H1 (cell line): ENCODE data around the gene PCDH20. TPM values are rescaled to one million over a fixed set of nuclear protein-coding genes. Genes with fewer than 3 reads are reported as not detected.

ENCODE experiments used
- CTCF ChIA-PET: fragments of 300-600 bp; sonication (Branson Sonifier 250); formaldehyde crosslinking; loops from one replicate; lab custom pipeline; 2021; ENCODE audit not compliant: partially characterized antibody; lab: Charles Lee
- POLR2A ChIA-PET: fragments of 300-600 bp; sonication (Branson Sonifier 250); formaldehyde crosslinking; loops from one replicate; lab custom pipeline; 2021; ENCODE audit warnings: inconsistent platforms; ENCODE audit not compliant: partially characterized antibody; lab: Charles Lee
- DNase-seq, 2 experiments: peaks; one replicate each; pipeline versions ENCODE4 v3.0.0 to v3.0.0-alpha.2; 2010 to 2022; ENCODE audit warnings: low spot score in 2 of 2, low read depth in 1 of 2, mixed read lengths in 1 of 2
- FAIRE-seq: peaks from 2 replicates; lab custom pipeline; 2011; peaks lifted over from hg19 to GRCh38; lab: Jason Lieb, UNC
- H2AFZ ChIP-seq: 2 replicates; pipeline ENCODE4 v1.8.1; 2012; ENCODE audit warnings: low read length, inconsistent platforms
- H2AK5ac ChIP-seq: 2 replicates; pipeline ENCODE4 v1.6.1; 2013; ENCODE audit warnings: low read depth, low read length
- H2BK120ac ChIP-seq: replicated peaks from 2 replicates; pipeline ENCODE3; 2013; ENCODE audit warnings: low read depth, low read length, inconsistent platforms
- H2BK12ac ChIP-seq: 2 replicates; pipeline ENCODE4 v1.6.1; 2013; ENCODE audit warnings: low read depth, low read length
- H2BK15ac ChIP-seq: 2 replicates; pipeline ENCODE4 v1.6.1; 2013; ENCODE audit warnings: low read length
- H2BK20ac ChIP-seq: 2 replicates; pipeline ENCODE4 v1.6.1; 2013; ENCODE audit warnings: low read length
- H2BK5ac ChIP-seq: 2 replicates; pipeline ENCODE4 v1.6.1; 2013; ENCODE audit warnings: low read depth, low read length
- H3K14ac ChIP-seq: 2 replicates; pipeline ENCODE4 v1.6.1; 2013; ENCODE audit warnings: inconsistent platforms; ENCODE audit not compliant: insufficient read length
- H3K18ac ChIP-seq: 2 replicates; pipeline ENCODE4 v1.6.1; 2013; ENCODE audit warnings: low read length; ENCODE audit errors: extremely low read depth
- H3K23ac ChIP-seq: 2 replicates; pipeline ENCODE4 v1.6.1; 2013; ENCODE audit warnings: inconsistent platforms; ENCODE audit not compliant: insufficient read length
- H3K23me2 ChIP-seq: 2 replicates; pipeline ENCODE4 v1.6.1; 2013; ENCODE audit warnings: low read depth, low read length
- H3K27ac ChIP-seq: 2 replicates; pipeline ENCODE4 v1.6.1; 2011; ENCODE audit warnings: low read depth, low read length, inconsistent platforms
- H3K27me3 ChIP-seq, 4 experiments: replicated peaks in 1 of 4; 1 replicate in 1 of 4; 2 replicates in 3 of 4; pipeline versions ENCODE4 v1.6.1 to v1.8.1; 2011 to 2013; ENCODE audit warnings: low read length in 3 of 4, mild to moderate bottlenecking in 3 of 4, inconsistent platforms in 2 of 4, mixed read lengths in 2 of 4, moderate library complexity in 1 of 4; ENCODE audit not compliant: control insufficient read depth in 3 of 4, insufficient read depth in 3 of 4; ENCODE audit errors: extremely low read depth in 1 of 4
- H3K36me3 ChIP-seq, 4 experiments: 2 replicates each; pipeline versions ENCODE4 v1.6.1 to v1.8.1; 2011 to 2013; ENCODE audit warnings: mild to moderate bottlenecking in 4 of 4, low read length in 3 of 4, moderate library complexity in 2 of 4, control low read depth in 1 of 4, inconsistent platforms in 1 of 4; ENCODE audit not compliant: insufficient read depth in 4 of 4, control insufficient read depth in 2 of 4
- H3K4ac ChIP-seq: replicated peaks from 2 replicates; pipeline ENCODE3; 2013; ENCODE audit warnings: low read length, low read depth, mixed read lengths, inconsistent platforms; ENCODE audit not compliant: insufficient read length
- H3K4me1 ChIP-seq, 4 experiments: replicated peaks in 1 of 4; 1 replicate in 1 of 4; 2 replicates in 3 of 4; pipeline versions ENCODE4 v1.6.1 to v1.8.1; 2011 to 2013; ENCODE audit warnings: low read length in 3 of 4, inconsistent platforms in 2 of 4, mixed read lengths in 1 of 4; ENCODE audit not compliant: insufficient read depth in 4 of 4, control insufficient read depth in 3 of 4
- H3K4me2 ChIP-seq, 2 experiments: 2 replicates each; pipeline versions ENCODE4 v1.6.1 to v1.8.1; 2011 to 2013; ENCODE audit warnings: low read depth in 2 of 2, low read length in 2 of 2, control low read depth in 1 of 2, inconsistent platforms in 1 of 2, mild to moderate bottlenecking in 1 of 2; ENCODE audit not compliant: insufficient read depth in 1 of 2
- H3K4me3 ChIP-seq, 4 experiments: fragments of 200-600, 300-600 bp in 1 of 4; sonication (generic), shearing (Covaris generic), sonication (Bioruptor Twin) in 1 of 4; 2 replicates each; pipeline versions ENCODE4 v1.5.1 to v1.8.1; 2011 to 2016; ENCODE audit warnings: low read length in 4 of 4, low read depth in 3 of 4, control low read depth in 2 of 4, inconsistent platforms in 2 of 4, mild to moderate bottlenecking in 2 of 4, mixed read lengths in 1 of 4, moderate library complexity in 1 of 4; ENCODE audit not compliant: insufficient read depth in 2 of 4; ENCODE audit errors: extremely low read depth in 1 of 4
- H3K56ac ChIP-seq: replicated peaks from 2 replicates; pipeline ENCODE3; 2013; ENCODE audit warnings: low read depth, mild to moderate bottlenecking, mixed read lengths, low read length, inconsistent platforms; ENCODE audit not compliant: insufficient read length
- H3K79me1 ChIP-seq: 2 replicates; pipeline ENCODE4 v1.6.1; 2013; ENCODE audit warnings: low read depth, low read length, control low read depth
- H3K79me2 ChIP-seq, 2 experiments: 2 replicates each; pipeline versions ENCODE4 v1.6.1 to v1.8.1; 2012 to 2013; ENCODE audit warnings: low read length in 2 of 2, mild to moderate bottlenecking in 2 of 2, inconsistent platforms in 1 of 2; ENCODE audit not compliant: insufficient read depth in 2 of 2, control insufficient read depth in 1 of 2
- H3K9ac ChIP-seq, 4 experiments: replicated peaks in 1 of 4; 1 replicate in 1 of 4; 2 replicates in 3 of 4; pipeline versions ENCODE4 v1.6.1 to v1.8.1; 2011 to 2013; ENCODE audit warnings: low read depth in 3 of 4, low read length in 3 of 4, control low read depth in 2 of 4, mild to moderate bottlenecking in 2 of 4, moderate library complexity in 2 of 4, inconsistent platforms in 1 of 4; ENCODE audit errors: extremely low read depth in 1 of 4
- H3K9me3 ChIP-seq, 2 experiments: 2 replicates each; pipeline versions ENCODE4 v1.6.1 to v1.8.1; 2012 to 2013; ENCODE audit warnings: mild to moderate bottlenecking in 2 of 2, moderate library complexity in 2 of 2, control low read depth in 1 of 2, inconsistent platforms in 1 of 2, low read depth in 1 of 2, low read length in 1 of 2, mixed read lengths in 1 of 2; ENCODE audit not compliant: insufficient read depth in 2 of 2
- H4K20me1 ChIP-seq, 2 experiments: replicated peaks in 1 of 2; 2 replicates each; pipeline versions ENCODE3 to v1.8.1; 2011 to 2013; ENCODE audit warnings: inconsistent platforms in 2 of 2, low read length in 2 of 2, mild to moderate bottlenecking in 1 of 2; ENCODE audit not compliant: insufficient read depth in 2 of 2, control insufficient read depth in 1 of 2
- H4K5ac ChIP-seq: 2 replicates; pipeline ENCODE4 v1.6.1; 2013; ENCODE audit warnings: low read length, low read depth, mixed read lengths, inconsistent platforms; ENCODE audit not compliant: insufficient read length
- H4K8ac ChIP-seq: 2 replicates; pipeline ENCODE4 v1.8.0; 2013; ENCODE audit warnings: mild to moderate bottlenecking, moderate library complexity, low read length, inconsistent platforms; ENCODE audit not compliant: insufficient read depth; ENCODE audit errors: extremely low read depth
- H4K91ac ChIP-seq: replicated peaks from 2 replicates; pipeline ENCODE3; 2013; ENCODE audit warnings: low read length, mixed read lengths, inconsistent platforms; ENCODE audit not compliant: insufficient read length
- CHD2 ChIP-seq: IDR thresholded peaks from 2 replicates; pipeline ENCODE4 v1.6.1; 2012; ENCODE audit warnings: low read length, improper control_type of control experiment
- FOSL1 ChIP-seq: IDR thresholded peaks from 2 replicates; pipeline ENCODE4 v1.6.1; 2011; ENCODE audit warnings: mild to moderate bottlenecking, low read depth, low read length, moderate library complexity; ENCODE audit not compliant: insufficient read depth
- HDAC6 ChIP-seq: IDR thresholded peaks from one replicate; pipeline ENCODE4 v1.7.1; 2012; ENCODE audit warnings: low read depth, mild to moderate bottlenecking, inconsistent platforms, low read length, moderate library complexity
- KDM1A ChIP-seq: fragments of 200-600, 300-600 bp; sonication (generic); IDR thresholded peaks from 2 replicates; pipeline ENCODE4 v1.7.1; 2016; ENCODE audit warnings: mild to moderate bottlenecking, low read length, borderline replicate concordance
- NANOG ChIP-seq: IDR thresholded peaks from 2 replicates; pipeline ENCODE4 v1.6.1; 2011; ENCODE audit warnings: low read length, low read depth, mild to moderate bottlenecking, inconsistent platforms; ENCODE audit not compliant: insufficient read depth, poor library complexity, severe bottlenecking
- RXRA ChIP-seq: IDR thresholded peaks from 2 replicates; pipeline ENCODE4 v1.6.1; 2011; ENCODE audit warnings: low read depth, mild to moderate bottlenecking, low read length, moderate library complexity; ENCODE audit not compliant: insufficient read depth
- SIRT6 ChIP-seq: IDR thresholded peaks from one replicate; pipeline ENCODE4 v1.7.1; 2012; ENCODE audit warnings: low read length, inconsistent platforms
- SUZ12 ChIP-seq: fragments of 200-600 bp; sonication (generic); IDR thresholded peaks from 2 replicates; pipeline ENCODE4 v1.6.1; 2012; ENCODE audit warnings: mild to moderate bottlenecking, inconsistent platforms, low read length, moderate library complexity, mixed read lengths
- TAF7 ChIP-seq: optimal IDR thresholded peaks from 2 replicates; pipeline ENCODE3; 2011; ENCODE audit warnings: low read depth, mild to moderate bottlenecking, inconsistent platforms, low read length, moderate library complexity, borderline replicate concordance
- TBP ChIP-seq: IDR thresholded peaks from 2 replicates; pipeline ENCODE4 v1.6.1; 2011; ENCODE audit warnings: low read depth, low read length, improper control_type of control experiment
- WGBS, 2 experiments: shearing (Covaris generic) in 1 of 2; methylation state at CpG; one replicate each; pipeline versions ENCODE4 v1.1.6 to v1.1.7; 2013 to 2015; ENCODE audit warnings: low lambda C conversion rate in 2 of 2, mixed read lengths in 2 of 2, inconsistent platforms in 1 of 2, low coverage in 1 of 2, missing lambda C conversion rate in 1 of 2; ENCODE audit not compliant: insufficient replicate concordance in 2 of 2, insufficient coverage in 1 of 2, insufficient read length in 1 of 2; ENCODE audit errors: extremely low coverage in 1 of 2, missing lambda C conversion rate in 1 of 2; 5-methylcytosine and 5-hydroxymethylcytosine counted together
- polyA plus RNA-seq, 7 experiments: library from polyadenylated mRNA; depleted of rRNA in 3 of 7; stranded (reverse) in 5 of 7; unstranded in 2 of 7; fragments of >200 nt in 5 of 7; fragments of 200-250 nt in 2 of 7; gene quantifications; 1 replicate in 5 of 7; 2 replicates in 1 of 7; 4 replicates in 1 of 7; pipeline versions ENCODE4 v1.2.1 to v1.2.3, GENCODE V29; 2011 to 2013; ENCODE audit warnings: missing spikeins in 2 of 7, mixed read lengths in 2 of 7
- total RNA-seq: library from RNA; stranded (reverse); fragmentation: NEBNext Ultra II Directional; extraction: Animal tissue kit (Norgen Biotek cat#: 25700); gene quantifications from 2 replicates; pipeline ENCODE4 v1.2.1, GENCODE V29; 2021
- TF ChIP-seq, protein P1 (sequence below), 3 experiments: IDR thresholded peaks; 1 replicate in 2 of 3; 2 replicates in 1 of 3; pipeline versions ENCODE4 v1.5.1 to v1.6.1; 2011; ENCODE audit warnings: low read length in 3 of 3, mild to moderate bottlenecking in 3 of 3, inconsistent platforms in 2 of 3, low read depth in 1 of 3, moderate library complexity in 1 of 3; ENCODE audit not compliant: insufficient read depth in 1 of 3; ENCODE audit errors: control extremely low read depth in 1 of 3

PCDH20 gene
- total and polyA plus RNA-seq, 2 of the 8 experiments (the other 6 are each of a cell fraction or from before 2014, with no cell fraction given) = 0.65 to 2.2 TPM

DNA sequence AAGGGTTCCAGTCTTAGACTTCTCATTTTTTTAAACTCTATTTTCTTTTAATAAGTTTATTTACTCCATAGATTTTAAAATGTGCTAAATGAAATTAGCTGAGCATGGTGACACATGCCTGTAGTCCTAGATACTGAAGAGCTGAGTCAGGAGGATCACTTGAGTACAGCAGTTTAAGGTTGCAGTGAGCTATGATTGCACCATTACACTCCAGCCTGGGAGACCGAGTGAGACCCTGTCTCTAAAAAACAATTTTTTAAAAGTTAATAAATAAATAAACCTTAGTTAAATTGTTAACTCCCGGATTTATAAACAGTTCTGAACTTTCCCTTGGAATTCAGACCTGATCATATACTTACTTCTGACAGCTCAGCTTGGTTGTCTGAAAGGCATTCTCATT lies 32.5 kb downstream of the PCDH20 start:
- no peaks in the 10 kb centered on the region for H3K79me2 ChIP-seq
- H3K18ac ChIP-seq = no peak overlapping the region
- H3K9me3 ChIP-seq = no peaks in the 10 kb centered on the region
- 94% methylated on average over 2 of the region's 2 CpGs; no CpG with 5 or more reads in 1 of the 2 experiments for WGBS, 2 experiments
- H3K27ac ChIP-seq = no peak overlapping the region
- no peaks in the 10 kb centered on the region for H3K36me3 ChIP-seq
- FAIRE-seq (no peak), DNase-seq (no peak)
- no peaks in the 10 kb centered on the region for H3K23me2 ChIP-seq
- H4K8ac ChIP-seq = no peak overlapping the region
- H3K56ac ChIP-seq = no peak overlapping the region
- POLR2A ChIA-PET = no interaction called here
- H3K4me1 ChIP-seq = no peaks in the 10 kb centered on the region
- H2BK15ac ChIP-seq = no peak overlapping the region
- H4K5ac ChIP-seq = no peak overlapping the region
- H3K4me3 ChIP-seq = no peak overlapping the region
- no peak overlapping the region for H3K23ac ChIP-seq
- H2BK20ac ChIP-seq = no peak overlapping the region
- H2BK120ac ChIP-seq = no peak overlapping the region
- no peak overlapping the region for H3K4ac ChIP-seq
- no peak overlapping the region for H2AK5ac ChIP-seq
- no peak overlapping the region for H3K4me2 ChIP-seq
- no peak overlapping the region for H2BK12ac ChIP-seq
- no peak overlapping the region for H2BK5ac ChIP-seq
- H3K27me3 ChIP-seq = no peaks in the 10 kb centered on the region
- no peak overlapping the region for H3K14ac ChIP-seq
- no peak overlapping the region for H3K9ac ChIP-seq
- TF ChIP-seq RXRA (no peak), SIRT6 (no peak), TAF7 (no peak), HDAC6 (no peak), FOSL1 (no peak), TBP (no peak), CHD2 (no peak), SUZ12 (no peak), KDM1A (no peak), NANOG (no peak)
- TF ChIP-seq, protein P1, sequence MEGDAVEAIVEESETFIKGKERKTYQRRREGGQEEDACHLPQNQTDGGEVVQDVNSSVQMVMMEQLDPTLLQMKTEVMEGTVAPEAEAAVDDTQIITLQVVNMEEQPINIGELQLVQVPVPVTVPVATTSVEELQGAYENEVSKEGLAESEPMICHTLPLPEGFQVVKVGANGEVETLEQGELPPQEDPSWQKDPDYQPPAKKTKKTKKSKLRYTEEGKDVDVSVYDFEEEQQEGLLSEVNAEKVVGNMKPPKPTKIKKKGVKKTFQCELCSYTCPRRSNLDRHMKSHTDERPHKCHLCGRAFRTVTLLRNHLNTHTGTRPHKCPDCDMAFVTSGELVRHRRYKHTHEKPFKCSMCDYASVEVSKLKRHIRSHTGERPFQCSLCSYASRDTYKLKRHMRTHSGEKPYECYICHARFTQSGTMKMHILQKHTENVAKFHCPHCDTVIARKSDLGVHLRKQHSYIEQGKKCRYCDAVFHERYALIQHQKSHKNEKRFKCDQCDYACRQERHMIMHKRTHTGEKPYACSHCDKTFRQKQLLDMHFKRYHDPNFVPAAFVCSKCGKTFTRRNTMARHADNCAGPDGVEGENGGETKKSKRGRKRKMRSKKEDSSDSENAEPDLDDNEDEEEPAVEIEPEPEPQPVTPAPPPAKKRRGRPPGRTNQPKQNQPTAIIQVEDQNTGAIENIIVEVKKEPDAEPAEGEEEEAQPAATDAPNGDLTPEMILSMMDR (IDR thresholded peaks at IDR 0.05; ENCODE audit: control extremely low read depth in 1 of 3, insufficient read depth in 1 of 3, low read depth in 1 of 3, low read length in 3 of 3) = no peak
- TF ChIP-seq, all 59 proteins: peak for 0
- Histone ChIP-seq H2AFZ (no peak overlapping the region), H4K20me1 (no peaks in the 10 kb centered on the region), H4K91ac (no peak overlapping the region), H3K79me1 (no peaks in the 10 kb centered on the region)
- CTCF ChIA-PET = no interaction called here
